Measurements from ENCODE around the gene LTA4H.
"Not testable (repeated sequence)": the region's sequence is repeated elsewhere in the genome, so short reads cannot be mapped to it uniquely, and the experiment has no call there.

The LTA4H gene

DNA sequence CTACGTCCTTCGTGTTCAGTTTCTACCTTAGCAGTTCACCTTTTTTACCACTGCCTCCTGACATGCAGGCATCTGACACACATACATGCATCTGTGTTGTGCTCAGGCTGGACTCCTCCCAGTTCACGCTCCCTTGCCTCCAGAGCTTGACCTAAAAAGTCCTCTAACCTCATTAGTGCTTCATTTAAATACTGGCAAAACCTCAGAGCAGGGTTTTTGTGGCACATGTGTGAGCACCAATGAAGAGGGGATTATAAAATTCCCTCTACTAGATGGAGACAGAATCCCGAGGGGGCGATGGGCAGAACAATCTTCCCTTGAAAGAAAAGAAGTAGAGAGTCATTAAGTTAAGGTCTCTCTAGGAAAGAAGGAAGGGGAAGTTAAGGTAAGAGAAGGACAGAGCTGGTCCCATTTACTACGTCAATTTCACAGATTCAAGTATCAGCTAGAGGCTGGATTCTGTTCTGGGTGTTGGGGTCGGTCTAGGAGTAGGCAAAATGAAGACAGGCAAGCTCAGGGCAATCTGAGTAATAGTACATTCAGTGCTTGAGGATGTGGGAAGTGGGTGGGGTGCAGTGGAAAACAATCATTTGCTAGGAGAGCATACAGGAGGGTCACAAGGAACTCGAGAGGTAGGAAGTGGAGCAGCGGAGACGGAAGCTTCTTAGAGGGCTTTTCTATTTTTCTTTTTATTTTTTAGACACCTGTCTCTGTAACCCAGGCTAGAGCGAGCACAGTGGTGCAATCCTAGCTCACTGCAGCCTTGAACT, 46.7 kb downstream of the LTA4H start:
- DNase-seq = no peak

DNA sequence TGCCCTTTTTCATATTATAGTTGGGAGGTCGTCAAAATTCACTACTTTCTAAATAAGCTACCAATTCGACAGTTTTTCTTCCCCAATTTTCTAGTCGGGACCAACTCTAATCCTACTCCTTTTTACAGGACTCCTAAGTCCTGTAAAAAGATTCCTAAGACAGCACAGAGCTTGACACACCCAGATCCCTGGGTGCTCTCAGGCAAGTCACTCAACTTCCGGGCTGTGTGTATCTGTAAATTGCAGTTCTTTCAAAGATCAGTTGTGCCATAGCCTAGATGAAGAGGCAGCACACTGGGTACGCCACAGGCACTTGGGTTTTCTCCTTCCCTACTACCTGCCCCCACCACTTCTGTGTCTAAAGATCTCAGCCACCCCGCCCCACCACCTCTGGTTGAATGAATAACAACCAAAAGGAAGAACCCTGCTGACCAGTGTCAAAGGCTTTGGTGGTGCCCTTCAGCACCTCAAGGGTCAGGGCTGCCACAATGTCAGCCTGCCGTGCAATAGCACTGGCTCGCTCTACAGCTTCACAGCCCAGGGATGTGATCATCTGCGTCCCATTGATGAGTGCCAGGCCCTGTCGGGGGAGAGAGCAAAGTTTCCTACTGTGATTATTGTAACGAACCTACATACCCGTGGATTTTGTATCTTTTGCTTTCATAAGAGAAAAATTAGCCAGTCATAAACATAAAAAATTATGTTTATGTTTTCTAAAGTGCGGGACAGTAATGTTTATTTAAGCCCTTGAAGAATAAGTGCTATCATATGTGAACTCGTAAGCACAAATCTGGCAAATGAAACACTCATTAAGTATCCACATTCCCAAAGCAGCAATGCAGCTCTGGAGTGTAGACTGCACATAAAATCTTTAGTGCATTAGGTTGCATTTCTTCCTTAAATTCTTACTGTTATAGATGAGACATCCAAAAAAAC, 48.5 kb downstream of the LTA4H start:
- no peak for DNase-seq

DNA sequence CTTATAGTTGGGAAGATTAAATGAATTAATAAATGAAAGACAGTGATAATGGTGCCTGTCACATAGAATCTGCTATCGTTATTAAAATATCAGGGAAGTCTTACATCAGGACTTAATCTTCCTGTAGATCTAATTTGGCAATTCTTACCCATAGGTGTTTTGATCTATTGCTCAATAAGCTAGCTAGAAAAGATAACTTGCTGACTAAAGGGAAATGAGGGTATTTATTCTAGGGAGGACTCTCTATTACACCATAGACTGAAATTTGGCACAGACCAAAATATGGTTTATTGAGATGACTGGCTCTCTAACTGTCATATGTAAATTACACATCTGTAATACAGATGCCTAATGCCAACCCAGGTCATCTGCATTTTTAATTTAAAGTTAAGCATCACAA, 50.7 kb downstream of the LTA4H start:
- DNase-seq = no peak

DNA sequence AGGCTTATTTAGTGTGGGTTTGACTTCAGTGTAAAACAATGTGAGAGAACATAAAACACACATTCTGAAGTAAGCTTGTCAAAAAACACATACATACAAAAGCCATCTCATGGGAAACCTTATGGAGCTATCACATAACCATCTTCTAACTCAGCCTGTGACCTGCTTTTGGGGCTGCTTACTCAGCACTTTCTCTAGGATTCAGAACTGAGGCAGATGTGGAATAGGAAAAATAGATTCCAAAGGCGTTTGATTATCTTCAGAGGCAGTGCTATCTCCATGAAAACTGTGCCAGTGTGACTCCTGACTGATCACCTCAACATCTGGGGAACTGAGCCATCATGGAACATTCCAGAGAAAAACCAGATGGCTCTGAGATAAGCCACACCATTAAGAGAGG, 52.8 kb downstream of the LTA4H start:
- DNase-seq = no peak

DNA sequence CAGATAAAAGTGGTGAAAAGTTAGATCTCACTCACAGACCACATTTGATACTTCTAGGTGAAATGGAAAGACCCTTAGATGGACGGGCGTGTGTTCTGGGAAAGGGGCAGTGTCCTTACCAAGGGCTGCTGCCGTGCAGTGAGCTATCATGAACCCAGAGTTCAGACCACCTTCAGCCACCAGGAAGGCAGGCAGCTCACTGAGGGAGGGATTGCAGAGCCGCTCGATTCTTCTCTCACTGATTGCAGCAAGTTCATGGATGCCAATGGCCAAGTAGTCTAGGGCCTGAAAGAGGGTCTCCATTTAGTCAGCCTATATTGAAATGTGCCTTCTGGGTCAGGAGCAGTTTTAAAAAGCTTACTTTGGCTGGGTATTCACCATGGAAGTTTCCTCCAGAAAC, 55.0 kb downstream of the LTA4H start:
- no peak for DNase-seq

DNA sequence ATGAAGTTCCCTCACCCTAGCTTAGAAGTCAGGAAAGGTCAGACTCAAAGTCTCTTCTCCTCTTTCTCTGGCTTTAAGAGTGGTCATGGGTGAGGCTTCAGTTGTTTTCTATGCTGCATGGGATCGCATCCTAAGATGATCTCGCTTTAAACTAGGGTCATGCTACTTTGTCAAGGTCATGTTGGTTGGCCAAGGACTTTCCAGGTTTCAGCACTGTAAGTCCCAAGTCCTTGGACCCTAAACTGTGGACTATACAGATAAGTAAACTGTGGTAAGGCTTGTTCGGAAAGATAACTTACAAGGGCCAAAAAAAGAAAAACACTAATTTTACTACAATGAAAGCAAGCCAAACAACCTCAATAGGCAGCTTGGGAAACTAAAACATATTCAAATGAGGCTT, 56.6 kb downstream of the LTA4H start:
- no peak for DNase-seq

DNA sequence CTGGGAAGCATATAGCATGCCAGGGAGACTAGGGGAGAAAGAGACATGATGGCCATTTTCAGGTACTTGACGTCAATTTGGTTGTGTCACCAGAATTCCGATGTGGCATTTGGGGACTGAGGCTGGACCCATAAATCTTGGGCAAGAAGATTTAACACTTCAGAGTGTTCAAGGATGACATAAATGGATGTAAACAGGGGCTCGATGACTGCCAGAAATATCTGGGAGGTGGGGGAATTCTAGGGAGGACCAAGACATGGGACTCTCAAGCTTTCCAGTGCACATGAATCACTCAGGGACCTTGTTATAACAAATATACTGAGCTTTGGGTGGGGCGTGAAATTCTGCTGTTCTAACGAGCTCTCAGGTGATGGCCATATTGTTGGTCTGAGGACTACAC, 57.0 kb downstream of the LTA4H start:
- DNase-seq = no peak

DNA sequence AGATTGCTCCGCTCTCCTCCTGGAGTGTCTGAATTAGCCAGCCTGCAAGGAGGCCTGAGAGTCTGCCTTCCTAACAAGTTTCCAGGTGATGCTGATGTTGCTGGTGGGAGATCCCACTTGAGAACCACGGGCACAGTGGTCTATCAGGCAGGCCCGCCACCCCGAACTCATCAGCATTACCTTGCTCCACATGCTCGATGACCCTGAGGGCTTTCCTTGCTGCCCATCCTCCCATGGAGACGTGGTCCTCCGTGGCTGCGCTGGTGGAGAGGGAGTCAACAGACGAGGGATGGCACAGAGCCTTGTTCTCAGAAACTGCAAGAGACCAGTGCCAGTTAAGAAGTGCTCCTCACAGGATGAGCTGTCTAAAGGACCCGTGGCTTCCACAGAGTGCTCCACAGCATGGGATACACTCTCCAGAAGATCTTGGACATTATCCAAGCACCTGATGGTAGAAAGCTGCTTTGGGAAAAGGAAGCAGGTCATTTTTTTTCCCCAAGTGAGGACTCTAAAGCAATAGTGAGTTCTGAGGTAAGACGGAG, 57.6 kb downstream of the LTA4H start:
- no peak for DNase-seq

DNA sequence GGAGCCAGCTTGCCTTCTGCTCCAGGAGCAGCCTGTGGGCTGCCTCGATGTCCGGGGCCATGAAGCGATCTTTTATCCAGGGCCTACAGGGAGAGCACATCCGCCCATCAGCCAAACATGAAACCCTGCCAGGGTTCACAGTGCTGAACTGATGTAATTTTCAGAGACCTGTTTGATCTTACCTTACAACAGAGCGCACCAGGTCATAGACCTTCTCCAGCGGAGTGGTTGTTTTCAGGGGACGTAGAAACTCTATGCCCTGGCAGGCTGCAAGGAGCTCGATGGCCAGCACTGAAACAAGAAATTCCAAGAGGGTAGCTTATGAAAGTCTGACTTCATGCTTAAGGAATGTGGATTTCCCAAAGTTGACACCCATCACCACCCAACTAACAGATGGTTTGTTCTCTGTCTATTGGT, 59.0 kb downstream of the LTA4H start:
- DNase-seq = no peak

DNA sequence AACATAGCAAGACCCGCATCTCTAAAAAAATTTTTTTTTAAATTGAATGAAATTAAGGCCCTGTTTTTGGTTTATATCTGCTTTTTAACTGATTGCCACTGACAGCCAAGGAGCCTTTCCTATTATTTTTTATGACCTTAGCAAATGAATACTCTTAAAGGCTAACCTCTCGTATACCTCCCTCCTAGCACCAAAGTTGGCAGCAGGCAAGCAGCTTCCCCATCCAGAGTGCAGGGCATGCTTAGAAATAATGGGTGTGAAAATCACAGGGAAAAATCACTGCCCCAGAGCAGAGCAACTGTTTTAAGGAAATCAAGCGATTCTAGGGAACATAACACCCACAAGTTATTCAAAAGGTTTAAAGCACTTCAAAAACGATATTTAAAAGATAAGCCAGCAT, 59.9 kb downstream of the LTA4H start:
- no peak for DNase-seq

DNA sequence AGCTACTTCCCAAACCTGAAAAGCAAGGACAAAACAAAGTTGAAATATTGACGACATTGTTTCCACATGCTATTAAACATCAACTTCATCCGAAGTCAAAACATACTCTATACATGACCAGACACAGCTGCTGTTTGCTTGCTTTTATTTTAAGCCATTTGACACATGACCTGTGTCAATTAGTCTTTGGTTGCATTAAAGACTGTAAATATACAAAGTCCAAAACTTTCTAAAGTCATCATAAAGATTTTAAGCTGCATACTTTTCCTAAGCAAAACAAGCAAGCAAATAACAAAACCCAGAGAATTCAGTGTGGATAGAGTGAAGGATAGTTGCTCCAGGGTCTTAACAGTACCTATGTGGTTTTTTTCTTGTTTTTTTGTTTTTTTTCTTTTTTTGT, 61.0 kb downstream of the LTA4H start:
- DNase-seq = no peak

DNA sequence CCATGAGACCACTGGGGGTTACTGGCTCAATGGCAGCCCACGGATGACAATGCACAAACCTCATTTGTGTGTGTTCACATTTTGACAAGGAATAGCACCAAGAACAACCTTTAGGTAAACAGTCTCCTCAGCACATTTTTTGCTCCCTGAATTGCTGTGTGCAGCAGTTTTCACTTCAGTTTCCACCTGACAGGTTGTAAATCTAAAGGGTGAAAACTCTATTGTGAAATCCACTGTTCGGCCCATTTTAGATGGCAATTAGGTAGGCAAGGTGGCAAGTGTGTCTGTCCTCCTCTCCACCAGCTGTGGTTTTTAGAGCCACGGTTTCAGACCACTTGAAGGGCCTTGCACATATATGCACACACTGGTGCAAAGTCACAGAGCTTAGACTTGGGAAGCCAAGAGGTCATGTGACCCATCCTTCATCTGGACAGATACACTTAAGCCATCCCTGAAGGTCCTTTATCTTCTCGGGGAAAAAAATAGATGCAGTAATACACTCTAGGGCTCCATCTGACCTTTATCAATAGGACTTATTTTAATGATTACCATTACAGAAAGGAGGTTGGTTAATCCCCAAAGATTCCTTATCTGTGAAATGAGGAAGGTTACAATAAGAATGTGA, 62.4 kb downstream of the LTA4H start:
- no peak for DNase-seq

DNA sequence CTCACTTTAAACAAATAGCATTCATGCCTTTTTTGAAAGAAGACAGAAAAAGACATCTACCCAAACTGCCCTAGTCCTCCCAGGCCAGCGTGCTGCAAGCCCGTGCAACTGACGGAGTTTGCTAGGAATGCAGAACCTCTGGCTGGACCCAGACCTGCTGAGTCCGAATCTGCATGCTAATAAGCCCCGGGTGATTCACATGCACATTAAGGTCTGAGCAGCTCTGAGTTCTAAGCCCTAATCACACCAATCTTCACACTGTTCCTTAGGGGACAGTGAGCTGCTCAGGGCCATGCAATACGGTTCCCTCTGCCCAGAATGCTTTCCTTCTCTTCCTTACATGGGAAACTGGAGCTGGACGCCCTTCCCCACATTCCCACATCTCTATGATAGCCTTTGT, 64.5 kb downstream of the LTA4H start:
- no peak for DNase-seq

DNA sequence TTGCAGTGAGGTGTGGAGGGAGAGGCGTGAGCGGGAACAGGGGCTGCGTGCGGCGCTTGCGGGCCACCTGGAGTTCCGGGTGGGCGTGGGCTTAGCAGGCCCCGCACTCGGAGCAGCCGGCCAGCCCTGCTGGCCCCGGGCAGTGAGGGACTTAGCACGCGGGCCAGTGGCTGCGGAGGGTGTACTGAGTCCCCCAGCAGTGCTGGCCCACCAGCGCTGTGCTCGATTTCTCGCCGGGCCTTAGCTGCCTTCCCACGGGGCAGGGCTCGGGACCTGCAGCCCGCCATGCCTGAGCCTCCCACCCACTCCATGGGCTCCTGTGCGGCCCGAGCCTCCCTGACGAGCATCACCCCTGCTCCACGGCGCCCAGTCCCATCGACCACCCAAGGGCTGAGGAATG, 66.3 kb downstream of the LTA4H start:
- not testable (repeated sequence) for DNase-seq

DNA sequence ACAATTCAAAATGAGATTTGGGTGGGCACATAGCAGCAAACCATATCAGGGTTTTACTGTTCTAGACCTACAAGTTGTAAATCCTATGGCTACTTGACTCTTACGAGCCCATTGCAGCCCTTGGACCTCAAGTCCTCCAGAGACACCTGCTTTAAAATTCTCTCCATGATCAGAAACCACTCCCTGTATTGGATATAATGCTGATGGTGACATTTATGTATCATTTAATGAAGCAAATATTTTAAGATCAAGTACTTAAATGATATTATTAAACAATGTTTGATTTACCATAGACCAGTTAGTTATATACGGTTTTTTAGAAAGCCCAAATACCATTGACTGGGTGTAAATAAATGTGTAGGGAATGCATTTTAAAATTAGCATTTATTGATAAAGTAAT, 68.1 kb downstream of the LTA4H start:
- no peak for DNase-seq

DNA sequence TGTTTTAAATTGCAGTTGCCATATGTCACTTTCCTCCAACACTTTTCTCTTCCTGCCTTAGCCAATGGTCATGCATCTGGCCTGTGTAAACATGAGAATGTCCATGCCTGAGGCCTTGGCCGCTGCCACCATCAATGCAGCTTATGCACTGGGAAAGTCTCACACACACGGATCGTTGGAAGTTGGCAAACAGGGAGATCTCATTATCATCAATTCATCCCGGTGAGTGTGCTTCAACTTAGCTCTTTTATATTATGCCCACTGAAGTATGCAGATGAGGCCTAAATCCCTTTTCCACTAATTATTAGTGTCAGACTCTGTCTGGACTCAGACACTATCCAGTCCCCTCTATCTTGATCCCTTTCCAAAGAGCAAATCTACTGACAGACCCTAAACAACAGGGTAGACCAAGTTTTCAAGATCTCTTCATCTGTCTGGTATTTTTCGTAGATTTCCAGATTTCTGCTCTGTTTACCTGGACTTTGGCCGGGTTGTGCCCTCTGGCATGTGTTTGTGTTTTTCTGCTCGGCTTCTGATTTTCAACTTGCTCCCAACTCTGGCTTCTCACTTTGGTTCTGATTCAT, 69.0 kb downstream of the LTA4H start:
- DNase-seq = no peak

DNA sequence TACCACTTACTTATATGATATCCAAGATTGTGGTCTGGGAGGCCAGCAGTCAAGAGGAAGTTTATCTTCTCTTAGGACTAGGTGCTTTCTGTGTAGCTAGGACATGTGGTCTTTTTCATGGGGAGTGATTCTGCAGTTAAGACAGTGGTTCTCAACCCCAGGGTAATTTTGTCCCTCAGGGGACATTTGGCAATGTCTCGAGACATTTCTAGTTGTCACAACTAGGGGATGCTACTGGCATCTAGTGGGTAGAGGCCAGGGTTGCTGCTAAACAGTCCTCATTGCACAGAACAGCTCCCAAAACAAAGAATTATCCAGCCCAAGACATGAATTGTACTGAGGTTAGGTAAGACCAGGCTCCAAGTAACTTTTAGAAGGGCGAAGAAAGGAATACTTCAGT, 72.3 kb downstream of the LTA4H start:
- no peak for DNase-seq

DNA sequence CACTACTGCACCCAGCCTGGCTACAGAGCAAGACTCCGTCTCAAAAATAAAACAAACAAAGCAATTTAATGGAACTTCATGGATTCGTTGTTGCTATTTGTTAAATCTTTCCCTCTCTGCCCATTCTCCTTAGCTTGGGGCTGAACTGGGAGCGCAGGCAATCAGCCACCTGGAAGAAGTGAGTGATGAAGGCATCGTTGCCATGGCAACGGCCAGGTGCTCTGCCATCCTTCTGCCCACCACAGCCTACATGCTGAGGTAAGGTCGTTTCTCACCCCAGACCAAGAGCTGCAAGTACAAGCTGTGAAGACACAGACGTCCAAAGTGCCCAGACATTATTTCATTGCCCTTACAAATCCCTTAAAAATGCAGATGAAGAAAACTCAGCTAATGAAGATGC, 73.2 kb downstream of the LTA4H start:
- no peak for DNase-seq

DNA sequence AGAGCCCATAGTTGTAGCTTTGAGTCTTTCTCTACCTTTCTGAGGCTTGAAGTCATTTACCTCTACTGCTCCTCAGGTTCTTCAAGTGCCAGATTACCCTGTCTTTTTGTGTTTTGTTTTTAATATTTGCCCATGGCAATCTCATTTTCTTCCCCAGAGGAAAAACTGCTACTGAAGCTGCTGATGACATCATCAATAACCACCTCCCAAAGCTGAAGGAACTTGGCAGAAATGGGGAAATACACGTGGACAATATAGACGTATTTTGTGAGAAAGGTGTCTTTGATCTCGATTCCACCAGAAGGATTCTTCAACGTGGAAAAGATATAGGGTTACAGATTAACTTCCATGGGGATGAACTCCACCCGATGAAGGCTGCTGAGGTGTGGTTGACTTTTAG, 75.1 kb downstream of the LTA4H start:
- no peak for DNase-seq

DNA sequence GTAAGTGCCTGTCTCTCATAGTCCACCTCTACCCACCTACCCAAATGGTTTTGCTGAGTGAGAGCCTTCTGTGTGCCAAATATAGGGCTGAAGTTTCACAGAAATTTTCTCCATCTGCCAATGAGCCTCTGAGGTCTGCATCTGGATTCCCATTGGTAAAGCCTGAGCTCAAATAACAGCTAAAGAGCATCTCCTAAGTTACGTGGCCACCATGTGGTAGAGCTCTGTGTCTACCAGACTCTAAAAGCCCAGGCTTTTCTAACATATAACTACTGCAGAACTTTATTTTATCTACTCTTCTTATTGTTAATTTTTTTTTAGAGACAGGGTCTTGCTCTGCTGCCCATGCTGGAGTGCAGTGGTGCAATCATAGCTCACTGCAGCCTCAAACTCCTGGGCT, 76.3 kb downstream of the LTA4H start:
- DNase-seq = peak in 1 of 2 experiments; percentile 24

DNA sequence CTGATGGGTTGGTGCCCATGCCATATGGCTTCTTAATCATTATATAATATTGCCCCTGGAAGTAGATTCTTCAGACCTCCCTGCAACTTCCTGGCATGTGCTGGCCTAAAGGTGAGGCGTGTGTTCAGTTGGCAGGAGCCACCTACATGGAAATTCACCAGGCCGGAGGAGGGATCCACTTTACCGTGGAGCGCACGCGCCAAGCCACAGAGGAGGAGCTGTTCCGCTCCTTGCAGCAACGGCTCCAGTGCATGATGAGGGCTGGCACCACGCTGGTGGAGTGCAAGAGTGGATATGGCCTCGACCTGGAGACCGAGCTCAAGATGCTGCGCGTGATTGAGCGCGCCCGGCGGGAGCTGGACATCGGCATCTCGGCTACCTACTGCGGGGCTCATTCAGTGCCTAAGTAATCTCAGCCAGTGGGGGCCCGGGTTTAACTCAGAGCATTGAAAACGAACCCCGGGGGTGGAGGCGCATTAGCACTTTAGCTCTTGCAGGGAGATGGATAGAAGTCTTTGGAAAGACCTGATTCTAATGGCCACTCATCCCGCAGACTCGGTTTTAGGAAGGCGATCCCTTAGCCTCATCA, 78.7 kb downstream of the LTA4H start:
- DNase-seq = no peak

DNA sequence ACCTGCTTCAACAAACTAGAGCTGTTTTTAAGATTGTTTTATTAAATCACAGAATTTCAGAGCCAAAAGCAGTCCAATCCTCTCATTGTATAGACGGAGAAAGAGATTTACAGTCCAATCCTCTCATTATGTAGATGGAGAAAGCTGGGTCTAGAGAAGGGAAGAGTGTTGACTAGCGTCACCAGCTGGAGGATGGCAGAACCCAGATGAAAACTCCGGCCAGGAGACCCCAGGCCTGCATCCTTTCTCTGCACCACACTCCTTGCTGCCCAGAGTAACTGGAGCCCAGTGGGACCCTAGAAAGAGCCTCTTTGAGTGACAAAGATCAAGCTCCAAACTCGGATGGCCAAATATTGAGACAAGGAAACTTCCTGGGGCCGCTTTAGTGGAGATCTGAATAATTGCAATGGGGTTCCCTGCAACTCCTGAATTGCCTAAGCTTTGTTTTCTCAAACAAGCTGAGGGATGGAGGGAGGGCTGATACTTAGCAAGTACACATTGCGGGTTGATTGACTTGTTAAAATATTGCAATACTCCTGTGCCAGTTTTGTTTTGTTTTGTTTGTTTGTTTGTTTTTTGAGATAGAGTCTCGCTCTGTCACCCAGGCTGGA, 79.7 kb downstream of the LTA4H start:
- no peak for DNase-seq

Data from NCI-H446 (cell line).